Adrenal gland (tissue), 5 donors: ENCODE data around the gene SRSF6.

Source experiments
- CTCF ChIP-seq, 6 experiments: fragments of 450-650 bp in 4 of 6; fragments of 200-600 bp in 2 of 6; sonication (generic) in 1 of 6; IDR thresholded peaks; 1 replicate in 5 of 6; 2 replicates in 1 of 6; pipeline versions ENCODE4 v1.5.1 to v1.8.0; 2016 to 2021; ENCODE audit warnings: antibody characterized with exemption in 6 of 6, mild to moderate bottlenecking in 2 of 6, moderate library complexity in 1 of 6
- POLR2A ChIP-seq, 2 donors: fragments of 450-650 bp; IDR thresholded peaks; one replicate each; pipeline ENCODE4 v1.6.1; 2017; ENCODE audit warnings: antibody characterized with exemption in 2 of 2, mild to moderate bottlenecking in 2 of 2, moderate library complexity in 1 of 2
- donor health status: DM: no; HTN: no; CAD: no.

GRCh38 chr20:43507150-43508080 is 49.7 kb downstream of the SRSF6 start, which contains the start of gene L3MBTL1:
- TF ChIP-seq POLR2A (IDR thresholded peaks at IDR 0.05) (peak in 1 of 2 donors; percentile 33), CTCF (IDR thresholded peaks at IDR 0.05) (no peak)
